ENCODE measurements around the gene ZNF236.

ZNF236 gene

DNA sequence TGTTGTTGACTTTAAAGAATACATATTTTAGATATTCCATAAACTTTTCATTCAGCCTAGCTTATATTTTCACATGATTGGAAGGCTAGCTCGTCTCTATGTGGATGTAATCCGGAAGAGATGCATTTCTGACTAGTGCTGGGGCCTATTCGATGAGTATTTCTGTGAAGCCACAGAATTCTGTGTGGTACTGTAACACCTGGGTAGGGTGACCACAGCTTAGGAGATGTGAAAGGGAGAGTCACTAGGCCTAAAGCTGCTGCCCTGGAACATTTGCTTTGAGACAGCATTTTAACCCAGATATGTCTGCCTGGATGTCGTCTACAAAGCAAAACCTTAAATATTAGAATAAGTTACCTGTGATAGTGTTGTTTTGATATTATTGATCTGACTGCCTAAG is 83.5 kb downstream of the ZNF236 start:
- DNase-seq (ENCODE audit: low read depth, low spot score): no peak
- H3K4me3 ChIP-seq (ENCODE audit: low read length): no peak overlapping the region
- WGBS (ENCODE audit: insufficient coverage, insufficient read length): no CpG with 5 or more reads among the region's 4 CpGs
- no peaks in the 10 kb centered on the region for H3K27me3 ChIP-seq (ENCODE audit: control insufficient read depth, insufficient read depth, low read length)
- H3K9me3 ChIP-seq (ENCODE audit: control insufficient read depth, insufficient read depth, low read length): no peaks in the 10 kb centered on the region
- no peaks in the 10 kb centered on the region for H3K4me1 ChIP-seq (ENCODE audit: control insufficient read depth, insufficient read depth, low read length)
- H3K27ac ChIP-seq (ENCODE audit: low read length): no peak overlapping the region
- H3K36me3 ChIP-seq (ENCODE audit: control insufficient read depth, insufficient read depth, low read length): no peaks in the 10 kb centered on the region; the same call in 1 of the 2 replicates

DNA sequence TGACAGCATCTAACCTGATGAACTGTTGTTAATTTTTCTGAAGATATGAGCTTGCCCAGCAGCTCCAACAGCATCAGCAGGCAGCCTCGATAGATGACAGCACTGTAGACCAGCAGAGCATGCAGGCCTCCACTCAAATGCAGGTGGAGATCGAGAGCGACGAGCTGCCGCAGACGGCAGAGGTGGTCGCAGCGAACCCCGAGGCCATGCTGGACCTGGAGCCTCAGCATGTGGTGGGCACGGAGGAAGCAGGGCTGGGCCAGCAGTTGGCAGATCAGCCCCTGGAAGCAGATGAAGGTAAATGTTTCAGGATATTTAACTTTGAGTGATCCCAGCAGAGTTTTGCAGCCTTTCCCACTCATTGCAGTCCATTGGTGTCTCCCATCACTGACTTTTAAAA is 85.9 kb downstream of the ZNF236 start:
- Histone ChIP-seq H3K9me3 (ENCODE audit: control insufficient read depth, insufficient read depth, low read length) (no peaks in the 10 kb centered on the region), H3K36me3 (ENCODE audit: control insufficient read depth, insufficient read depth, low read length) (no peaks in the 10 kb centered on the region; the same call in 1 of the 2 replicates), H3K4me1 (ENCODE audit: control insufficient read depth, insufficient read depth, low read length) (no peaks in the 10 kb centered on the region), H3K27ac (ENCODE audit: low read length) (no peak overlapping the region), H3K4me3 (ENCODE audit: low read length) (no peak overlapping the region), H3K27me3 (ENCODE audit: control insufficient read depth, insufficient read depth, low read length) (no peaks in the 10 kb centered on the region)
- WGBS (ENCODE audit: insufficient coverage, insufficient read length): no CpG with 5 or more reads among the region's 10 CpGs
- DNase-seq (ENCODE audit: low read depth, low spot score): no peak

DNA sequence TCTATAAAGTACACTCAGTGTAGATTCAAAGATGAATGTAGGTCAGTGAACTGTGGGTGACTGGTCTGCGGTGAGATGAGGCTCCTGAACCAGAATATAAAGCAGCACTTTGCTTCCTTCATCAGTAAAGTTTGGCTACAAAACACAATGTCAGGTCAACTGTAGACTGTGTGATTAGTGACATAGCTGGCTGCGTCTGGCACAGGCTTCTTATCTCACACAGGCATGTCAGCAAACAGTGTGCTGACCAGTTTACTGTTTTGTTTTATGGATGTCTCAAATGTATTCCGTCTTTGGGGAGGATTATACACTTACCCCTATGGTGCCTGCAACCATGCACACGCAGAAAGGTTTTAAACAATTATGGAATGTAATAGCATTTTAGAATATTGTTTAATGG is 87.1 kb downstream of the ZNF236 start:
- H3K4me3 ChIP-seq (ENCODE audit: low read length): no peak overlapping the region
- no peaks in the 10 kb centered on the region for H3K4me1 ChIP-seq (ENCODE audit: control insufficient read depth, insufficient read depth, low read length)
- no peaks in the 10 kb centered on the region for H3K9me3 ChIP-seq (ENCODE audit: control insufficient read depth, insufficient read depth, low read length)
- WGBS (ENCODE audit: insufficient coverage, insufficient read length): no CpG with 5 or more reads among the region's 4 CpGs
- H3K36me3 ChIP-seq (ENCODE audit: control insufficient read depth, insufficient read depth, low read length): no peaks in the 10 kb centered on the region; the same call in 1 of the 2 replicates
- no peaks in the 10 kb centered on the region for H3K27me3 ChIP-seq (ENCODE audit: control insufficient read depth, insufficient read depth, low read length)
- no peak overlapping the region for H3K27ac ChIP-seq (ENCODE audit: low read length)
- DNase-seq (ENCODE audit: low read depth, low spot score): no peak

DNA sequence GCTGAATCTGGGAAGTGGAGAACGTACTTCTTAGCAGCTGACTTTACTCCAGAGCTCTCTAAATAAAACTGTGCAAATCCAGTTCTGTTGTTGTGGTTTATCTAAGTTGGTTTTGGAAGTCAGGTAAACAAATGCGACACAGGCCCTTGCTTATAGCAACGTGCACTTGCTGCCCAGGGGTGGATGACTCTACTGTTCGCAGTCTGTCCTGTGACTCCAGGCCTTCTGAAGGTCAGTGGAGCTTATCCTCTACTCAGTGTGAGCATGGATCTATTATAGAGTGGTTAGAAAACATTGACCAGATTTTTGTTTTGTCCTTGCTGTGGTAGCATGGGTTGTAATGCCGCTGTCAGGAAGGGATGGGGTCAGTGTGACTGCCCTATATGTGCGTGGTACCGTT is 89.1 kb downstream of the ZNF236 start:
- Histone ChIP-seq H3K27me3 (ENCODE audit: control insufficient read depth, insufficient read depth, low read length) (no peaks in the 10 kb centered on the region), H3K27ac (ENCODE audit: low read length) (no peak overlapping the region), H3K4me1 (ENCODE audit: control insufficient read depth, insufficient read depth, low read length) (no peaks in the 10 kb centered on the region), H3K9me3 (ENCODE audit: control insufficient read depth, insufficient read depth, low read length) (no peaks in the 10 kb centered on the region), H3K4me3 (ENCODE audit: low read length) (no peak overlapping the region), H3K36me3 (ENCODE audit: control insufficient read depth, insufficient read depth, low read length) (no peaks in the 10 kb centered on the region; the same call in 1 of the 2 replicates)
- WGBS (ENCODE audit: insufficient coverage, insufficient read length): no CpG with 5 or more reads among the region's 7 CpGs
- no peak for DNase-seq (ENCODE audit: low read depth, low spot score)

DNA sequence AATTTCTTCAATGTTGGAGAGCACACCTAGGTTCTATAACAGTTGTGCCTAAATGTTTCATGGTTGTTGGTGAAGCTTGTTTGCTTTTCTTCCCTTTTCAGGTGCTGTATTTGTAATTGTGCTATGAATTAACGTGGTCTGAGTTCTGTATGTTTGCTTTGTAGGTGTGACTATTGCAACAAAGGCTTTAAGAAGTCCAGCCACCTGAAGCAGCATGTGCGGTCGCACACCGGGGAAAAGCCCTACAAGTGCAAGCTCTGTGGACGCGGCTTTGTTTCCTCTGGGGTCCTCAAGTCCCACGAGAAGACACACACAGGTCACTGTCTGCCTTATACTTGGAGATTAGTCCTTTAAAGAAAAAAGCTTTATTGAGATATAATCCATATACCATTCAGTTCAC is 91.2 kb downstream of the ZNF236 start:
- peaks cover 3% of the 10 kb centered on the region; the same call in 1 of the 2 replicates for H3K36me3 ChIP-seq (ENCODE audit: control insufficient read depth, insufficient read depth, low read length)
- no peak overlapping the region for H3K27ac ChIP-seq (ENCODE audit: low read length)
- H3K4me3 ChIP-seq (ENCODE audit: low read length): no peak overlapping the region
- no peak for DNase-seq (ENCODE audit: low read depth, low spot score)
- H3K9me3 ChIP-seq (ENCODE audit: control insufficient read depth, insufficient read depth, low read length): no peaks in the 10 kb centered on the region
- no peaks in the 10 kb centered on the region for H3K27me3 ChIP-seq (ENCODE audit: control insufficient read depth, insufficient read depth, low read length)
- WGBS (ENCODE audit: insufficient coverage, insufficient read length): no CpG with 5 or more reads among the region's 7 CpGs
- H3K4me1 ChIP-seq (ENCODE audit: control insufficient read depth, insufficient read depth, low read length): no peaks in the 10 kb centered on the region

DNA sequence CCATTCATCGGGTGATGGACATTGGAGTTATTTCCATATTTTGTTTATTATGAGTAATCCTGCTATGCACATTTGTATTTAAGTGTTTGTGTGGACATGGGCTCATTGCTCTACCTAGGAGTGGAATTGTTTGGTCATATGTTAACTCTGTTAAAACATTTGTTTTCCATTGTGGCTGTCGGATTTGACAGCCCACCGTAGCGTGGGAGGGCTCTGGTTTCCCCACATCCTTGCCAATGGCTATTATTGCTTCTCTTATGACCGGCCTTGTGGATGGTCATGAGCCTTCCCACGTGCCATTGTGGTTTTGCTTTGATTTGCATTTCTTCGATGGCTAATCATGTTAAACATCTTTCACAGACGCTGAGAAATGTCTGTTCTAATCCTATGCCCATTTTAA is 92.0 kb downstream of the ZNF236 start:
- Histone ChIP-seq H3K36me3 (ENCODE audit: control insufficient read depth, insufficient read depth, low read length) (peaks cover 3% of the 10 kb centered on the region; the same call in 1 of the 2 replicates), H3K4me3 (ENCODE audit: low read length) (no peak overlapping the region), H3K27ac (ENCODE audit: low read length) (no peak overlapping the region), H3K4me1 (ENCODE audit: control insufficient read depth, insufficient read depth, low read length) (no peaks in the 10 kb centered on the region), H3K9me3 (ENCODE audit: control insufficient read depth, insufficient read depth, low read length) (no peaks in the 10 kb centered on the region), H3K27me3 (ENCODE audit: control insufficient read depth, insufficient read depth, low read length) (no peaks in the 10 kb centered on the region)
- no CpG with 5 or more reads among the region's 8 CpGs for WGBS (ENCODE audit: insufficient coverage, insufficient read length)
- DNase-seq (ENCODE audit: low read depth, low spot score): no peak

DNA sequence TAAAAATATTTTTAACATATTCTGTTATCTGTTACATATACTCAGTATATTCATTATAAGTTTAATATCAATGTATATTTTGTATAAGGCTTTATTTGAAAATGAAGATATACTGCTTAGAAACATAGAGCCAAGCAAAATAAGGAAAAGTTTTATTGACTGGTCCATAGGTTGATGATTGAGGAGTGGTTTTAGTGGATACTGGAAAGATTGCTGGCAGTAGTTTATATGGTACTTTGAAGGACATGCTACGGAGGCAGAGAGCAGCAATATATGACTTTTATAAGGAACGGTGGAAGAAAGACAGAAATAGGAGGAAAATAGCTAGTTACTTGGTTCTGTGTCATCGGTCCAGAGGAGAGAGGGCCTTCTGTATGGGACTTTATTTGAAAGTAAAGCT is 92.4 kb downstream of the ZNF236 start:
- Histone ChIP-seq H3K9me3 (ENCODE audit: control insufficient read depth, insufficient read depth, low read length) (no peaks in the 10 kb centered on the region), H3K4me1 (ENCODE audit: control insufficient read depth, insufficient read depth, low read length) (no peaks in the 10 kb centered on the region), H3K36me3 (ENCODE audit: control insufficient read depth, insufficient read depth, low read length) (peaks cover 4% of the 10 kb centered on the region), H3K27me3 (ENCODE audit: control insufficient read depth, insufficient read depth, low read length) (no peaks in the 10 kb centered on the region), H3K27ac (ENCODE audit: low read length) (no peak overlapping the region), H3K4me3 (ENCODE audit: low read length) (no peak overlapping the region)
- no peak for DNase-seq (ENCODE audit: low read depth, low spot score)
- WGBS (ENCODE audit: insufficient coverage, insufficient read length): no CpG with 5 or more reads among the region's 3 CpGs

DNA sequence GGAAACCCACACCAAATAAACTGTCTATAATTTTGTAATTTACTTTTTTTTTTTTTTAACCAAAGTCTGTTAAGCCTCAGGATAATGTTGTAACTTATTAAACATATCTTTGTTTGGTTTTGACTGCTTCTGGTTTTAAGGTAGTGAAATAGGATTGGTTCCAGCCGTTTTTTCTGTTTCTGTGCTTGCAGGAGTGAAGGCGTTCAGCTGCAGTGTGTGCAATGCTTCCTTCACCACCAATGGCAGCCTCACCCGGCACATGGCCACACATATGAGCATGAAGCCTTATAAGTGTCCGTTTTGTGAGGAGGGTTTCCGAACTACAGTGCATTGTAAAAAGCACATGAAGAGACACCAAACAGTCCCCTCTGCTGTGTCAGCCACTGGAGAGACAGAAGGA is 93.1 kb downstream of the ZNF236 start:
- Histone ChIP-seq H3K36me3 (ENCODE audit: control insufficient read depth, insufficient read depth, low read length) (peaks cover 6% of the 10 kb centered on the region), H3K27ac (ENCODE audit: low read length) (no peak overlapping the region), H3K4me1 (ENCODE audit: control insufficient read depth, insufficient read depth, low read length) (no peaks in the 10 kb centered on the region), H3K4me3 (ENCODE audit: low read length) (no peak overlapping the region), H3K9me3 (ENCODE audit: control insufficient read depth, insufficient read depth, low read length) (no peaks in the 10 kb centered on the region), H3K27me3 (ENCODE audit: control insufficient read depth, insufficient read depth, low read length) (no peaks in the 10 kb centered on the region)
- no CpG with 5 or more reads among the region's 5 CpGs for WGBS (ENCODE audit: insufficient coverage, insufficient read length)
- no peak for DNase-seq (ENCODE audit: low read depth, low spot score)

DNA sequence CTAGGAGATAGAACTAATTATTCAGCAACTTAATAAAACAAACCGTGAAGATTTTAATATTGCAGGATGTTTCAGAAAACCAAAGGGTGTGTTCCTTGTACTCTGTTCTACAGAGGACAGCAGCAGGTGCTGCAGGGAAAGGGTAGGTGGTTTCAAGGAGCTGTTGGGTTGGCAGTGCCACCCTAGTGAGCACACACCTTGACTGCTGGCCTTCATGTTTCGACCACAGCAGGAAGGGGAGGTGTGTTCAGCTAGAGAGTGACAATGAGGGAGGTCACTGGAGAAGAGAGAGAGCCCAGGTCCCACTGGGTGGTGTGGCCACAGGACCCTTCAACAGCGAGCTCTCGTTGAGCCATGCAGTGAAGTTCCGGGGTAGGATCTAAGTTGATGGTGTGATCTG is 98.6 kb downstream of the ZNF236 start:
- peaks cover 12% of the 10 kb centered on the region for H3K36me3 ChIP-seq (ENCODE audit: control insufficient read depth, insufficient read depth, low read length)

DNA sequence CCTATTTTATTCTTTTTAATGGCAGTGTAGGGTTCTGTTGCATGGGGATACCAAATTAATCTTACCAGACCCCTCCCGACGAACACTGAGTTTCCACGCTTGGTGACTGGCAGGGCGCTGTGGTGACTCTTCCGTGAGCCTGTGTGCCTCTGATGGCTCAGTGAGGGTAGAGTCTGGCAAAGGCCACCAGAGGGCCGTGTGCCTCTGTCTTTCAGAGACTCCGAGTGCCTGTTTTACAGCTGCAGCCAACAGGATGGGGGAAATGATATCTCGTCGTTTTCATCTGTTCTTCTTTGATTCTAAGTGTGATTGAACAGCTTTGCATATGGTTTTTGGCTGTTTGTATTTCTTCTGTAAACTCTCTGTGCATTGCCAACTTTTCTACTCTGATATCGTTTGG is 99.8 kb downstream of the ZNF236 start:
- peaks cover 11% of the 10 kb centered on the region for H3K36me3 ChIP-seq (ENCODE audit: control insufficient read depth, insufficient read depth, low read length)
- WGBS (ENCODE audit: insufficient coverage, insufficient read length): no CpG with 5 or more reads among the region's 10 CpGs
- no peak overlapping the region for H3K27ac ChIP-seq (ENCODE audit: low read length)
- H3K4me1 ChIP-seq (ENCODE audit: control insufficient read depth, insufficient read depth, low read length): no peaks in the 10 kb centered on the region
- peak; percentile 25 for DNase-seq (ENCODE audit: low read depth, low spot score)
- H3K4me3 ChIP-seq (ENCODE audit: low read length): no peak overlapping the region
- no peaks in the 10 kb centered on the region for H3K9me3 ChIP-seq (ENCODE audit: control insufficient read depth, insufficient read depth, low read length)
- H3K27me3 ChIP-seq (ENCODE audit: control insufficient read depth, insufficient read depth, low read length): no peaks in the 10 kb centered on the region

More for the DNA sequence above, 98.6 kb downstream of the ZNF236 start:
- no peak for DNase-seq (ENCODE audit: low read depth, low spot score)
- Histone ChIP-seq H3K27me3 (ENCODE audit: control insufficient read depth, insufficient read depth, low read length) (no peaks in the 10 kb centered on the region), H3K4me1 (ENCODE audit: control insufficient read depth, insufficient read depth, low read length) (no peaks in the 10 kb centered on the region), H3K9me3 (ENCODE audit: control insufficient read depth, insufficient read depth, low read length) (no peaks in the 10 kb centered on the region), H3K27ac (ENCODE audit: low read length) (no peak overlapping the region), H3K4me3 (ENCODE audit: low read length) (no peak overlapping the region)
- WGBS (ENCODE audit: insufficient coverage, insufficient read length): no CpG with 5 or more reads among the region's 5 CpGs

DNA sequence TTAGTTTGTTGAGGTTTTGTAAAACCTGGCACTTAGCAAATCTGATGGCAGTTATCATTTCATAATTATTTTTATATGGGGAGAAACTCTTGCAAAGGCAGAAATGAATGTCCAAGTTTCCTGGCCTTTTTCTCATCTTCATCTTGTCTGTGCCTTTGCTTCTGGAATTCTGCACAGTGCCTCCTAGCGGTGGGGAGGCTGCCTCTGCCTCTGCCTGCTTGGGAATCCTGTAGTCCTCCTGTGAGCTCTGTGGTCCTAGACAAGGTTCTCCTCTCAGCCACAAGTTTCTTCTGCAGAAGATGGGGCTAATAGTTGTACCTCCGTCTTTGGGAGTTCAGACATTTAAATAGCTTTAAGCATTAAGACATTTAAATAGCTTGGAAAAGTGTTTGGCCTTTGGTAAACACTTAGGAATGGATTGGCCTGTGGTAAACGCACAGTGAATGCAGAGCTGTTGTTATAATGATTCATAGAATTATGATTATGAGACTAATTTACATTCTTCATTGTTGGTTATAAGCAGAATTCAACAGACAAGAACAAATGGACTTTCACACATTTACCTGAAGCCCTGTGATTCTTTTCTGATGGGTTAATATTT is 101.2 kb downstream of the ZNF236 start:
- Histone ChIP-seq H3K4me3 (ENCODE audit: low read length) (no peak overlapping the region), H3K4me1 (ENCODE audit: control insufficient read depth, insufficient read depth, low read length) (no peaks in the 10 kb centered on the region), H3K36me3 (ENCODE audit: control insufficient read depth, insufficient read depth, low read length) (peaks cover 14% of the 10 kb centered on the region), H3K27ac (ENCODE audit: low read length) (no peak overlapping the region), H3K27me3 (ENCODE audit: control insufficient read depth, insufficient read depth, low read length) (no peaks in the 10 kb centered on the region), H3K9me3 (ENCODE audit: control insufficient read depth, insufficient read depth, low read length) (no peaks in the 10 kb centered on the region)
- peak; percentile 43 for DNase-seq (ENCODE audit: low read depth, low spot score)
- WGBS (ENCODE audit: insufficient coverage, insufficient read length): no CpG with 5 or more reads among the region's 3 CpGs

Measured in iPS DF 6.9 (cell line).